OCI-LY7 (cell line): Measurements from ENCODE around the gene PHOX2A. TPM values are rescaled to one million over a fixed set of nuclear protein-coding genes. Genes with fewer than 3 reads are reported as not detected.

Source experiments
- Bru-seq: library from RNA; stranded (reverse); fragments of 400-500 nt; gene quantifications from one replicate; lab custom pipeline; 2021; lab: Mats Ljungman, UMichigan
- BruChase-seq, 2 experiments: library from RNA; stranded (reverse); fragments of 400-500 nt; gene quantifications; one replicate each; lab custom pipeline; 2021; lab: Mats Ljungman, UMichigan
- BruUV-seq: library from RNA; stranded (reverse); fragments of 400-500 nt; replicated peaks from 2 replicates; lab custom pipeline; 2021; lab: Mats Ljungman, UMichigan
- CTCF ChIA-PET: fragments of 300-600 bp; sonication (Branson Sonifier 250); formaldehyde crosslinking; loops from one replicate; lab custom pipeline; 2022; ENCODE audit warnings: antibody characterized with exemption; ENCODE audit not compliant: unreplicated experiment; lab: Charles Lee
- POLR2A ChIA-PET: fragments of 300-600 bp; sonication (Branson Sonifier 250); formaldehyde crosslinking; loops from one replicate; lab custom pipeline; 2022; ENCODE audit warnings: antibody characterized with exemption; lab: Charles Lee
- DNase-seq: peaks from one replicate; pipeline ENCODE4 v3.0.0-alpha.2; 2015; ENCODE audit warnings: low spot score
- H2AFZ ChIP-seq: fragments of 200-600 bp; sonication (generic), shearing (Covaris generic); 2 replicates; pipeline ENCODE4 v1.6.1; 2014; ENCODE audit warnings: mild to moderate bottlenecking, antibody characterized with exemption, low read length, moderate library complexity
- H3K27ac ChIP-seq: fragments of 200-600 bp; sonication (generic); 2 replicates; pipeline ENCODE4 v1.5.1; 2014; ENCODE audit warnings: mixed run types, low read depth, mild to moderate bottlenecking, moderate library complexity, low read length, inconsistent platforms; ENCODE audit not compliant: poor library complexity, severe bottlenecking
- H3K36me3 ChIP-seq: fragments of 200-600 bp; sonication (generic); 2 replicates; pipeline ENCODE4 v1.6.1; 2014; ENCODE audit warnings: mild to moderate bottlenecking, antibody characterized with exemption, low read length, moderate library complexity, mixed read lengths; ENCODE audit not compliant: insufficient read depth
- H3K4me1 ChIP-seq: fragments of 200-600 bp; sonication (generic); 2 replicates; pipeline ENCODE4 v1.5.1; 2014; ENCODE audit warnings: mild to moderate bottlenecking, low read length; ENCODE audit not compliant: insufficient read depth, poor library complexity, severe bottlenecking
- H3K4me2 ChIP-seq: fragments of 200-600 bp; sonication (generic); 2 replicates; pipeline ENCODE4 v1.6.1; 2014; ENCODE audit warnings: mild to moderate bottlenecking, low read length
- H3K4me3 ChIP-seq: fragments of 200-600 bp; sonication (generic); 2 replicates; pipeline ENCODE4 v1.5.1; 2014; ENCODE audit warnings: mild to moderate bottlenecking, low read depth, low read length; ENCODE audit not compliant: poor library complexity, severe bottlenecking
- H3K79me2 ChIP-seq: fragments of 200-600 bp; sonication (generic); 2 replicates; pipeline ENCODE4 v1.6.1; 2016; ENCODE audit warnings: low read depth, mild to moderate bottlenecking, low read length, moderate library complexity, mixed read lengths; ENCODE audit not compliant: insufficient read depth
- H3K9me2 ChIP-seq: fragments of 200-600 bp; sonication (generic); 2 replicates; pipeline ENCODE4 v1.6.1; 2016; ENCODE audit warnings: mild to moderate bottlenecking, low read length, mixed read lengths; ENCODE audit not compliant: insufficient read depth
- H3K9me3 ChIP-seq: fragments of 200-600 bp; sonication (generic); 2 replicates; pipeline ENCODE4 v1.6.1; 2014; ENCODE audit warnings: mild to moderate bottlenecking, mixed run types, low read length, mixed read lengths
- H4K20me1 ChIP-seq: fragments of 200-600 bp; sonication (generic); 2 replicates; pipeline ENCODE4 v1.6.1; 2014; ENCODE audit warnings: mild to moderate bottlenecking, antibody characterized with exemption, low read length, moderate library complexity, mixed read lengths; ENCODE audit not compliant: insufficient read depth
- EZH2phosphoT487 ChIP-seq: fragments of 200-600 bp; sonication (generic); IDR thresholded peaks from 2 replicates; pipeline ENCODE4 v1.6.1; 2018; ENCODE audit warnings: low read depth, borderline replicate concordance, mild to moderate bottlenecking, mixed run types, antibody characterized with exemption, low read length, moderate library complexity, mixed read lengths
- intact Hi-C: fragments of 100-400 bp; cut with micrococcal nuclease; formaldehyde crosslinking; loops from one replicate; pipeline ENCODE4 v1.10.0; 2022; ENCODE audit not compliant: unreplicated experiment
- long read RNA-seq: library from polyadenylated mRNA; stranded (forward); transcript quantifications from one replicate; pipeline ENCODE4 v2.0.0, GENCODE V29; 2022
- total RNA-seq, 2 experiments: library from RNA; depleted of rRNA in 1 of 2; stranded (reverse); fragments of >200 nt in 1 of 2; shearing (Covaris generic) in 1 of 2; gene quantifications; 2 replicates each; pipeline ENCODE4 v1.2.3, GENCODE V29; 2014 to 2022
- TF ChIP-seq, protein P1 (sequence below): fragments of 200-600 bp; sonication (generic); conservative IDR thresholded peaks from 2 replicates; pipeline ENCODE4 v1.5.1; 2014; ENCODE audit warnings: mild to moderate bottlenecking, antibody characterized with exemption, low read length, moderate library complexity, mixed read lengths

The PHOX2A gene
- total RNA-seq (2014; rRNA removed; shearing (Covaris generic)) (not detected in 2 replicates), total RNA-seq (2022) (not detected in 2 replicates), Bru-seq, nascent RNA (not detected), BruChase-seq, experiment 1, labeled RNA remaining after a 6-hour chase (not detected), BruChase-seq, experiment 2, labeled RNA remaining after a 2-hour chase (not detected)
- long read RNA-seq: 0 reads

DNA sequence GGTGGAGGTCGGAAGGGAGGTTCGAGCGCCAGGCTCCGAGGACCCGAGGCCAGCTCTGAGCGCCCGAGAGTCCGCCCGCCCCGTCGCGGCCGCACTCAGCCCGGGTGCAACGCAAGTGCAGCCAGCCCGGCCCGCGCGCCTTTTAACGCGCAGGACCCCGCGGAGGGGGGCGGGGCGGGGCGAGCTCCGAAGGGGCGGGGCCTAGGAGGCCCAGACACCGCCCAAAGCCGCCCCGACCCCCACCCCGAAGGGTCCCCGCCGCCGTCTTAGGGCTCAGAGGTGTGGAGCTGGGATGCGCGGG lies at the start of gene PHOX2A:
PHOX2A (minus strand) TSS at position 117 of the 301 bp plus-strand sequence. CDS start 172 bp downstream, outside the sequence.
- TF ChIP-seq, protein P1, sequence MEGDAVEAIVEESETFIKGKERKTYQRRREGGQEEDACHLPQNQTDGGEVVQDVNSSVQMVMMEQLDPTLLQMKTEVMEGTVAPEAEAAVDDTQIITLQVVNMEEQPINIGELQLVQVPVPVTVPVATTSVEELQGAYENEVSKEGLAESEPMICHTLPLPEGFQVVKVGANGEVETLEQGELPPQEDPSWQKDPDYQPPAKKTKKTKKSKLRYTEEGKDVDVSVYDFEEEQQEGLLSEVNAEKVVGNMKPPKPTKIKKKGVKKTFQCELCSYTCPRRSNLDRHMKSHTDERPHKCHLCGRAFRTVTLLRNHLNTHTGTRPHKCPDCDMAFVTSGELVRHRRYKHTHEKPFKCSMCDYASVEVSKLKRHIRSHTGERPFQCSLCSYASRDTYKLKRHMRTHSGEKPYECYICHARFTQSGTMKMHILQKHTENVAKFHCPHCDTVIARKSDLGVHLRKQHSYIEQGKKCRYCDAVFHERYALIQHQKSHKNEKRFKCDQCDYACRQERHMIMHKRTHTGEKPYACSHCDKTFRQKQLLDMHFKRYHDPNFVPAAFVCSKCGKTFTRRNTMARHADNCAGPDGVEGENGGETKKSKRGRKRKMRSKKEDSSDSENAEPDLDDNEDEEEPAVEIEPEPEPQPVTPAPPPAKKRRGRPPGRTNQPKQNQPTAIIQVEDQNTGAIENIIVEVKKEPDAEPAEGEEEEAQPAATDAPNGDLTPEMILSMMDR: no peak
- TF ChIP-seq EZH2phosphoT487: no peak
- Histone ChIP-seq H3K4me3 (no peak within 1 kb of the TSS), H3K79me2 (no peaks in the 10 kb centered on the region), H3K36me3 (no peaks in the 10 kb centered on the region), H3K4me2 (no peak within 1 kb of the TSS), H2AFZ (no peak within 1 kb of the TSS), H3K27ac (no peak within 1 kb of the TSS), H3K9me2 (no peaks in the 10 kb centered on the region), H3K9me3 (no peaks in the 10 kb centered on the region), H3K4me1 (no peaks in the 10 kb centered on the region), H4K20me1 (no peaks in the 10 kb centered on the region)
- no TSS peak for BruUV-seq
- CTCF ChIA-PET: no interaction called here
- DNase-seq: no peak
- POLR2A ChIA-PET: no interaction called here
- intact Hi-C loops: no loop called here

DNA sequence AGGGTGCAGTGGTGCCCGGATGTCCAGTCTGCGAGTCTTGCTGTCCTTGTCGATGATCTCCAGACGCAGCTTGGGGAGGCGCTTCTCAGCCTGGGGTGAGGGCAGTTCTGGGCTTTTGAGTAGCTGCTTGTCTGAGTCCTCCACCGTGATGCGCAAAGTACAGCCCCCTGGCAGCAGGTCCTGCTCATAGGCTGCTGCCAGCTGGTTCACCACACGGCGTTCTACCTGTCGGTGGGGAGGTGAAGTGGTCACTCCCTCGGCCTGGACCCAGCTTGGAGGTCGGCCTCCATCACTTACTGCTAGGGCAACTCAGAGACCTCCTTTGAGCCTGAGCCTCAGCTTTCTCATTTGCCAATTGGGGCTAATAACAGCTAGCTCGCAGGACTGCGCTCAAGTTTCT lies 49.4 kb upstream of the PHOX2A start:
- intact Hi-C loops: no loop called here
- Histone ChIP-seq H3K9me3 (no peaks in the 10 kb centered on the region), H3K9me2 (no peaks in the 10 kb centered on the region), H4K20me1 (no peaks in the 10 kb centered on the region), H3K4me3 (no peak overlapping the region), H3K4me1 (no peaks in the 10 kb centered on the region), H3K36me3 (no peaks in the 10 kb centered on the region), H3K79me2 (no peaks in the 10 kb centered on the region), H3K4me2 (no peak overlapping the region), H2AFZ (no peak overlapping the region), H3K27ac (no peak overlapping the region)
- no peak for DNase-seq
- CTCF ChIA-PET: no interaction called here
- TF ChIP-seq, protein P1: no peak
- TF ChIP-seq EZH2phosphoT487: no peak
- BruUV-seq: no TSS peak
- POLR2A ChIA-PET: interaction anchor here (0.7 kb wide), 1 partner anchor 118 kb away, joined by 4 read pairs; no protein-coding TSS in a partner anchor

DNA sequence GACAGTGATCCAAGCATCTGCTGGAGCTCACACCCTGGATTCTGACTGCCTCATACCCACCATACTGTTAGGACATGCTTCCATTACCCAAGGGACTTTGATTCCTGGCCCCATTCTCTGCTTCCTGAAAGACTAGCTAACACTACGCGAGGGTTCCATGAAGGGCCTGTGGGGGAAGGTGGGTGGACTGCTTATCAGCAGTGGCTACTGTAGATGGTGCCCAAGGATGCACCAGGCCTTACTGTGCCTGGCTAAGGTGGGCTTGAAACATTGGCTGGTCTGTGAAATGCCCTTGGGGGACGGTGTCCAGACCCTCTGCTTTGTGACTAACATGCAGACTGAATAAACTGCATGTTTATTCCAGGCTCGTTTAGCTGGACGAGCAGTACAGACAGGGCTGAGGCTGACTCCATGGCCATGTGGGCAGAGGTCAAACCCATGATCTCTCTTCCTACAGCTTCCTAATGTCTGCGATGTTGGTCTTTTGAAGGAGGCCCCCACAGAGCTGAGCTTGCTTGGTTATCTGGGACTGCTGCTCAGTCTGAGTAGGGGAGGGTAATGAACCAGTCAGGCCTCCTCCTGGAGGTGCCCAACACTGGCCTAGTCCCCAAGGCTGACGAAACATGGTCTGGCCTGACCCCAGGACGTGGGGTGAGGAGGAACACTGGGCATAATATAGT lies 48.3 kb upstream of the PHOX2A start:
- intact Hi-C loops: no loop called here
- Histone ChIP-seq H3K9me3 (no peaks in the 10 kb centered on the region), H3K4me1 (no peaks in the 10 kb centered on the region), H3K27ac (no peak overlapping the region), H3K9me2 (no peaks in the 10 kb centered on the region), H3K36me3 (no peaks in the 10 kb centered on the region), H4K20me1 (no peaks in the 10 kb centered on the region), H3K4me2 (no peak overlapping the region), H3K4me3 (no peak overlapping the region), H3K79me2 (no peaks in the 10 kb centered on the region), H2AFZ (no peak overlapping the region)
- TF ChIP-seq, protein P1: no peak
- no peak for TF ChIP-seq EZH2phosphoT487
- no TSS peak for BruUV-seq
- CTCF ChIA-PET: interaction anchor here (0.6 kb wide), 2 partner anchors 18 to 107 kb away, joined by 4 to 7 read pairs; no protein-coding TSS in a partner anchor
- no peak for DNase-seq
- POLR2A ChIA-PET: no interaction called here
